Glutamatergic neuron (in vitro differentiated cells): Measurements from ENCODE around the gene GLDC. TPM values are rescaled to one million over a fixed set of nuclear protein-coding genes. Genes with fewer than 3 reads are reported as not detected.

Source experiments
- DNase-seq: peaks from one replicate; pipeline ENCODE4 v3.0.0; 2022
- H3K27ac Mint-ChIP-seq: one replicate; pipeline ENCODE4 v1.8.0; 2020; ENCODE audit warnings: mild to moderate bottlenecking, mixed read lengths, inconsistent platforms; ENCODE audit not compliant: unreplicated experiment
- H3K27me3 Mint-ChIP-seq: one replicate; pipeline ENCODE4 v1.8.0; 2020; ENCODE audit warnings: mild to moderate bottlenecking, moderate library complexity, mixed read lengths, inconsistent platforms; ENCODE audit not compliant: unreplicated experiment
- H3K36me3 Mint-ChIP-seq: one replicate; pipeline ENCODE4 v1.8.0; 2020; ENCODE audit warnings: mild to moderate bottlenecking, mixed read lengths, inconsistent platforms; ENCODE audit not compliant: unreplicated experiment
- H3K4me1 Mint-ChIP-seq: one replicate; pipeline ENCODE4 v1.8.0; 2020; ENCODE audit warnings: mild to moderate bottlenecking, low read depth, mixed read lengths, inconsistent platforms; ENCODE audit not compliant: unreplicated experiment
- H3K4me3 Mint-ChIP-seq: one replicate; pipeline ENCODE4 v1.8.0; 2020; ENCODE audit warnings: mild to moderate bottlenecking, mixed read lengths, inconsistent platforms; ENCODE audit not compliant: unreplicated experiment
- H3K9me3 Mint-ChIP-seq: one replicate; pipeline ENCODE4 v1.8.0; 2020; ENCODE audit warnings: mild to moderate bottlenecking, moderate library complexity, mixed read lengths, inconsistent platforms; ENCODE audit not compliant: unreplicated experiment
- CTCF ChIP-seq: fragments of 200-600 bp; sonication (generic); IDR thresholded peaks from one replicate; pipeline ENCODE4 v1.5.0; 2021; ENCODE audit not compliant: partially characterized antibody, unreplicated experiment
- total RNA-seq: library from RNA; stranded (reverse); fragmentation: NEBNext Ultra II Directional; extraction: Animal tissue kit (Norgen Biotek cat#: 25700); gene quantifications from one replicate; pipeline ENCODE4 v1.2.1, GENCODE V29; 2021; ENCODE audit not compliant: unreplicated experiment

The GLDC gene
- total RNA-seq, 1 donor from 2014 or later, result 42.9 TPM

DNA sequence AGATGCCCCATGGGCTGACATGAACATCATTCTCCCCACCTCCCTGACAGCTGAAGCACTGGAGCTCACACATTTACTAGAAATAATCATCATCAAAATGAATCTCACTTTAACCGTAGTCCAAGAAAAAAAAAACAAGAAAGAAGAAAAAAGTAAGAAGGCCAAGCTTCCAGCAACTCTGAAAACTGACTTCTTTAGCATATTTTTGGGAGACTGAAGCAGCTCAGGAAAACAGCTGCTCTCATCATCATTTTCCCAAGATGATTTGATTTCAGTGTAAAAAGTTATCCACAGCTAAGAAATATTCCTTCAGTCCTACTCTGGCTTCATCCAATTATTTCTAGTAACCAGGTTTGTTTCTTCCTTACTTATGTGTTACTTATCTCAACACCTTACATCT is 91.7 kb downstream of the GLDC start:
- no peak for DNase-seq
- H3K27ac Mint-ChIP-seq, result no peak overlapping the region
- H3K9me3 Mint-ChIP-seq, result peaks cover 3% of the 10 kb centered on the region
- H3K4me1 Mint-ChIP-seq, result peaks cover 19% of the 10 kb centered on the region
- H3K36me3 Mint-ChIP-seq, result no peaks in the 10 kb centered on the region
- no peak overlapping the region for H3K4me3 Mint-ChIP-seq
- peaks cover under 1% of the 10 kb centered on the region for H3K27me3 Mint-ChIP-seq
- no peak for TF ChIP-seq CTCF

- peak overlapping the region; percentile 16 for H3K27ac Mint-ChIP-seq
These were observed 92.9 kb downstream of the GLDC start for GRCh38 chr9:6552498-6553121.

GRCh38 chr9:6552033-6552432 is 93.5 kb downstream of the GLDC start:
- Mint-ChIP-seq H3K9me3 (peaks cover 3% of the 10 kb centered on the region), H3K27me3 (peaks cover 3% of the 10 kb centered on the region), H3K4me1 (peaks cover 15% of the 10 kb centered on the region), H3K27ac (peak overlapping the region; percentile 16), H3K36me3 (no peaks in the 10 kb centered on the region), H3K4me3 (no peak overlapping the region)
- TF ChIP-seq CTCF, result no peak
- DNase-seq, result no peak

More at GRCh38 chr9:6552498-6553121, 92.9 kb downstream of the GLDC start:
- no peaks in the 10 kb centered on the region for H3K36me3 Mint-ChIP-seq
- peaks cover 3% of the 10 kb centered on the region for H3K27me3 Mint-ChIP-seq
- H3K4me3 Mint-ChIP-seq, result no peak overlapping the region
- H3K9me3 Mint-ChIP-seq, result peaks cover 3% of the 10 kb centered on the region
- DNase-seq, result no peak
- peaks cover 17% of the 10 kb centered on the region for H3K4me1 Mint-ChIP-seq
- no peak for TF ChIP-seq CTCF

GRCh38 chr9:6551136-6551535 is 94.4 kb downstream of the GLDC start:
- no peak for TF ChIP-seq CTCF
- H3K4me3 Mint-ChIP-seq, result no peak overlapping the region
- peaks cover 3% of the 10 kb centered on the region for H3K9me3 Mint-ChIP-seq
- H3K27me3 Mint-ChIP-seq, result peaks cover 3% of the 10 kb centered on the region
- DNase-seq, result no peak
- no peaks in the 10 kb centered on the region for H3K36me3 Mint-ChIP-seq
- H3K27ac Mint-ChIP-seq, result no peak overlapping the region
- H3K4me1 Mint-ChIP-seq, result peaks cover 15% of the 10 kb centered on the region

DNA sequence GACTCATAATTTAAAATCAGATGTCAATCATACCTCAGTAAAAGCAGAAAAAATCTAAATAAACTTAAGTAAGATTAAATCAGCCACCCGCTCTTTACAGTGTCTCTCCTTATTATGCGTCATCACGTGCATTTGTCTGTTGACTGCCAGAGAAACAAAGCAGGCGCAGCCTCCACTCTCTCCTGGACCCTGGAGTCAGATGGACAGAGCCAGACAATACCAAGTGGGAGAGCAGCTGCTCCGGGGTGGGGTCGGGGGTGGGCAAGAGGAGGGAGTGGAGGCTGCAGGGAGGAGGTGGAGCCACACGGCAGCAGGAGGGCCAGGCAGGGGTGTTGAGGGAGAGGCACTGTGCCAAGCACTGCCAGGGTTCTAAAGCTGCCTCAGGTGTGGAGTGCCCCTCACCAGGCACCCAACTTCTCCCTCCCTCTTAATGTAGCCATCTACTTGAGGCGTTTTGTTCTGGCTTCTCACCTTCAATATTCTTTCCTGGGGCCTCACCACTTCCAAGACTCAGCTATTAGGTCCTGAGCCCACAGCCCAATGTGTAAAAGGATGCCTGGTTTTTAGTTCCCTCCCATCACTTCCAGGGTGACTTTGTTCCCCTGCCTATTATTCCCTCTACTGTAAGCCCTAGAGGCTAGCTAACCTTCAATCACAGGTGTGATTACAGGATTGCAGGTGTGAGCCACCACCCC is 96.3 kb downstream of the GLDC start:
- H3K36me3 Mint-ChIP-seq, result no peaks in the 10 kb centered on the region
- H3K27ac Mint-ChIP-seq, result peak overlapping the region; percentile 92
- peaks cover 3% of the 10 kb centered on the region for H3K9me3 Mint-ChIP-seq
- peaks cover 3% of the 10 kb centered on the region for H3K27me3 Mint-ChIP-seq
- TF ChIP-seq CTCF, result no peak
- peaks cover 15% of the 10 kb centered on the region for H3K4me1 Mint-ChIP-seq
- DNase-seq, result peak; percentile 49
- H3K4me3 Mint-ChIP-seq, result peak overlapping the region; percentile 33
